Dedifferentiated amniotic fluid mesenchymal stem cell (primary cell): ENCODE results near the gene LUC7L3.
A peak's percentile ranks its signal among the peaks of the same experiment; 100 is the strongest.
"Not testable (repeated sequence)": the region's sequence is repeated elsewhere in the genome, so short reads cannot be mapped to it uniquely, and the experiment has no call there.

ENCODE experiments used
- DNase-seq: peaks from one replicate; pipeline ENCODE4 v3.0.0-alpha.2; 2016; ENCODE audit errors: extremely low spot score

The LUC7L3 gene

DNA sequence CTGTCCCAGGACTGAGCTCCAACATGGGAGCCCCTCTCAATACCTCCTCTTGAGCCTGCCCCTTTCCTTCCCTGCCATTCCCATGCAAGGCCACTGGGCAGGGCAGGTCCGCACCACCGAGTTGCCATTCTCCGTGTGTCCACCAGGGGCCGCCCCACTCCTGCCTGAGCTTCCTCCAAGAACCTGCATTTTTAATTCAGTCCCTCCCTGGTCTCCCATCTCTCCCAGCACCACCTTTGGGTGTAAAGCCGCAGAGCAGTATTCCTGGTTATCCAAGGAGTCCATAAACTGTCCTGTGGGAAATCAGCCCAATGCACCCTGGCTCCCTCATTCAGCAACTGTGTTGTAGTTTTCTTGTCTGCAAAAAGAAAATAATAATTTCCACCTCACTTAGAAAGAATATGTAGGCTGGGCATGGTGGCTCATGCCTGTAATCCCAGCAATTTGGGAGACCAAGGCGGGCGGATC, 63.8 kb downstream of the LUC7L3 start:
- DNase-seq = peak; percentile 77

DNA sequence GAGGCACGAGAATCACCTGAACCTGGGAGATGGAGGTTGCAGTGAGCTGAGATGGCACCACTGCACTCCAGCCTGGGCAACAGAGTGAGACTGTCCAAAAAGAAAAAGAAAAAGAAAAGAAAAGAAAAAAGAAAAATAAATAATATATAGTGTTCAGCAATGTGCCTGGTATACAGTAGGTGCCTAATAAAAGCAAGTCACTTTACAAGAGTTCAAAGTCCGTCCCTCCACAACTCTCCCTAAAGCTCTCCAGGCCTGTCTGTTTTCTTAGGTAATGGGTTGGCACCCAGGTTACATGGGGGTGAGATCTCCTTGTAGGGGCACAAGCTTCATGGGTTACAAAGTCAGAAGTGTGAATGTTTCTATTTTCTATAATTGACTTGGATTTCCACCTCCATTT, 64.5 kb downstream of the LUC7L3 start:
- DNase-seq = no peak

DNA sequence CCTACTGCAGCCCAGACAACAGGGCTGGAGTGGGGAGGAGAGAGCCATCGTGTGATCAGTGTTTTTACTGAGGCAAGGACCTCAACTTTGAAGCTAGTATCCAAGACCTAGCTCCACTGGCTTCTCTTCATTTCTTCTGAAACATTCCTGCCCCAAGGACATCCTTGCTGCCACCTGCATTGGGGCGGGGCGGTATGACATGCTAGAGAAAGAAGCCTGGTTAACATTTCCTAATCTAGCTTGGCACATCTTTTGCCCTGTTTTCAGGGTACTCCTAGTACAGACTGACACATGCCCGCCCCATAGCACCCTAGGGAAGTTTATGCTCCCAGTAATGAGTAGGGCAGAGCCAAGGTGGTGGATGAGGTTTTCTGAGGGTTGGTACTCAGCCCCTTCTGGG, 65.7 kb downstream of the LUC7L3 start:
- DNase-seq = no peak

DNA sequence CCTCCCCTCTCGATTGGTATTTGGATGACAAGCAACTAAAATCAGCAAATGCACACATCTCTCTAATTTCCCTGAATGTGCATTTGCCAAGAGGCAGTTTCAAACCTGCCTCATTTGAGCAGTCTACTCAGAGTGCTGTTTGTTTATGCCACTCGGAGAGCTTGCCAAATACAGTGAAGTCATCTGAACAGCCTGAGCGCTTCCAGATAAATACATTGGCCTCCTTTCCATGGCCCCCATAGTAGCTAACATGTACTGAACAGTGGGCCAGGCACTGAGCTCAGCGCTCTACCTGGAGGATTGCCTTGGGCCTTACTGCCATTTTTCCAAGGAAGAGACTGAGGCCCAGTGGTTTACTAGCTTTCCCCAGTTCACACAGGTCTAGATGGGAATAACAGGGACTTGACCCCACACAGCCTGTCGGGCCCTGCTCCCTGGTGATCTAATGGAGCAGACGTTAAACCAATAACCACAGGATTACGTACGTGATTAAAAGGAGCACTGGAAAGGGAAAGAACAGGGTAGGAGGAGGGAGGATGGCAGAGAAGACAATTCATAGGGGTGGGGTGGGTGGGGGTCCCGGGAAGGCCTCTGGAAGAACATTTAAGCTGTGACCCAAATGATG, 66.7 kb downstream of the LUC7L3 start:
- DNase-seq = peak; percentile 47

DNA sequence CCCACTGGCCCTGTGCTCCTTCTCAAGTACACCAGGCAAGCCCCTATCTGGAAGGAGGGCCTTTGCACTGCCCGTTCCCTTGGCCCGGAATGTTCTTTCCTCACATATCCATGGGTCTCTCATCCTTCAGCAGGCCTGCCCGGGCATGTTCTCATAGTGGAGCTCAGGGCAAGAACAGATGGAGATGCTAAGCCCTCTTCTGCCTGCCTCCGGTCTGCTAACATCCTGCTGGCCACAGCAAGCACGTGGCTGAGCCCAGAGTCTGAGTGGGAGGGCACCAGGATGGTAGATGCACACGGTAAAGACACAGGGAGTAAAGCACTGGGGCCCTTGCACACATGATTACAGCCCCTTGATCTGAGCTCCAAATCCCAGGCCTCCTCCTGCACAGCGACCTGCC, 67.7 kb downstream of the LUC7L3 start:
- DNase-seq = no peak

DNA sequence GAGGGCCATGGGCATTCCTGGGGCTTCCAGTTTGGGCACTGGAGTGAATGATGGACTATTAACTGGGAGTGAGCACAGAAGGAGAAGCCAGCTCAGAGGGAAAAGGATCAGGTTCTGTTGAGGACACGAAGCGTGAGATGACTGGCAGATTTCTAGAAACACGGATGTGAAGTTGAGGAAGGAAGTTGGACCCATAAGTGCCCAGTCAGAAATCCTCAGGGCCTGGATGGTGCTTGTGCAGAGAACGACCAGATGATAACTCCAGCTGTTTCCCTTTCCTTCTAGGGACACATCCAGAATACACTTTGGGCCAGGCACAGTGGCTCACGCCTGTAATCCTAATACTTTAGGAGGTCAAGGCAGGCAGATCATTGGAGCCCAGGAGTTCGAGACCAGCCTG, 71.2 kb downstream of the LUC7L3 start:
- DNase-seq = no peak

DNA sequence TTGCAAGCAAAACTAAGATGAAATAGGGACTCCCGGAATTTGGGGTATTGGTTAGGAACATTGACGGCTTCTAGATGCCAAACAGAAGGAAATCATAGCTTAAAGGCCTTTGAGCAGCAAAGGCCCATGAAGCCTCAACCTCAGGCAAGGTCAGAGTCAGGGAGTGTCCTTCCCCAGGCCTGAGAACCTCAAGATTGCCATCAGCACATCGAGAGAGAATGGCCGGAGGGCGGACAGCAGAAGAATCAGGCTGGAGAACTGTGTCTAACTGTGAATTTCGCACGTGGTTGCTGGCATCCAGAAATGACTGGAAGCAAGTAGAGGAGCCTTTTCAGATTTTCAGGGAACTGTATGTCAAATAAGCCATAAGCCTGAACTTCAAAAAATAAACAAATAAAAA, 72.7 kb downstream of the LUC7L3 start:
- no peak for DNase-seq

DNA sequence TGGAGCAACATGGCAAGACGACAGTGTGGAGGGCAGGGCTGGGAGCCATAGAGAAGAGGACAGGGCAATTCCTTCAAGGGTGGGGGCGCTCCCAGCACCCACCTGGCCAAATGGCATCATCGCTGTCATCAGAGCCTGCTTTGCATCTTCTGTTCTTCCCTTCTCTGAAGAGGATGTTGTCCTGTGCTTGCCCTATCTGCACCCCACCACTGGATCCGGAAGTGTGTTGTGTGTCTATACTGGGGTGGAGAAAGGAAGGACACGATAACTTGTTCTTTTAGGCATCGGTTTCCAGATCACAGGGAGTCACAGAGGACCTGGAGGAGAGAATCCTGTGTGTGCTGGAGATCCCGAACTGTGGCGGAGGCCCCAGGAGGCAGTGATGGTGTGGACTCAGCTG, 73.6 kb downstream of the LUC7L3 start:
- no peak for DNase-seq

DNA sequence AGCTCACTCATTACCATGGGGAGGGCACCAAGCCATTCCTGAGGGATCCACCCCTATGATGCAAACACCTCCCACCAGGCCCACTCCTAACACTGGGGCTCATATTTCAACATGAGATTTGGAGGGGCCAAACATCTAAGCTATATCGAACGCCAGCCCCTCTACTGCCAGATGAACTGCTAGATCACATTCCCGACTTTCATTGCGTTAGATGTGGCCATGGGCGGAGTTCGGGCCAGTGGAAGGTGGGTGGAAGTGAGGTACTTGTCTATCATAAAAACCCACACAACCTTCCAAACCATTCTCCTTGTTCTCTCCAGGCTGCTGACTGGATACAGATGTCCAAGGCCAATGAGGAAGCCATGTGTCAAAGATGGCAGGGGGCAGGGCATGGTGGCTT, 75.0 kb downstream of the LUC7L3 start:
- no peak for DNase-seq

DNA sequence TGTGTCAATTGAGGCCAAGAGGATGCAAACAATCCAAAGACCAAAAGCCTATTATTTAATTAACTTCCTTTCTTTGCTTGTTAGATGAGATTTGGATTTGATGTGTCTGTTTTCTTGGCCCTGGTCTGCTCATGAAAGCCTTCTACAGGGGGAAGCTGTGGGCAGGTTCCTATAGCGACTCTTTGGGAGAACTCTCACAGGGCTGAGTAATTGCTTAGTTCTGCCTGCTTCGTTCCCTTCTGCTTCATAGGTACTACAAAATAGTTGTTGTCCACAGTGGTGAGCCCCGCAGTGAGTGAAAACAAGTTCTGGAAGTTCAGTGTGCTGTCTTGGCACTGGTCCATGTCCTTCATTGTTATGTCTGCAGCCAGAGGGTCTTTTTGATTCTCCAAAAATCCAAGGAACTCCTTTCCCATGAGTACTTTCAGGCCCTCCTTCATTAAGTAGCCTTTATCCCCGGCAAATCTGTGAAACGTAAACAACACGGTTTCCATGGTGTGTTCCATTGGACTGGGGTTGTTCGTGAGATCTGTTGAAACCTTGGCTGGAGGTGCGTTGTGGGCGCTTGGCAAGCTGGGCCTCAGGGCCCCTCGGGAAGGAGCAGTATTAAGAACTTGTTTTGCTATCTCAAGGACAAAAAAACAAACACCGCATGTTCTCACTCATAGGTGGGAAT, 77.9 kb downstream of the LUC7L3 start:
- no peak for DNase-seq

DNA sequence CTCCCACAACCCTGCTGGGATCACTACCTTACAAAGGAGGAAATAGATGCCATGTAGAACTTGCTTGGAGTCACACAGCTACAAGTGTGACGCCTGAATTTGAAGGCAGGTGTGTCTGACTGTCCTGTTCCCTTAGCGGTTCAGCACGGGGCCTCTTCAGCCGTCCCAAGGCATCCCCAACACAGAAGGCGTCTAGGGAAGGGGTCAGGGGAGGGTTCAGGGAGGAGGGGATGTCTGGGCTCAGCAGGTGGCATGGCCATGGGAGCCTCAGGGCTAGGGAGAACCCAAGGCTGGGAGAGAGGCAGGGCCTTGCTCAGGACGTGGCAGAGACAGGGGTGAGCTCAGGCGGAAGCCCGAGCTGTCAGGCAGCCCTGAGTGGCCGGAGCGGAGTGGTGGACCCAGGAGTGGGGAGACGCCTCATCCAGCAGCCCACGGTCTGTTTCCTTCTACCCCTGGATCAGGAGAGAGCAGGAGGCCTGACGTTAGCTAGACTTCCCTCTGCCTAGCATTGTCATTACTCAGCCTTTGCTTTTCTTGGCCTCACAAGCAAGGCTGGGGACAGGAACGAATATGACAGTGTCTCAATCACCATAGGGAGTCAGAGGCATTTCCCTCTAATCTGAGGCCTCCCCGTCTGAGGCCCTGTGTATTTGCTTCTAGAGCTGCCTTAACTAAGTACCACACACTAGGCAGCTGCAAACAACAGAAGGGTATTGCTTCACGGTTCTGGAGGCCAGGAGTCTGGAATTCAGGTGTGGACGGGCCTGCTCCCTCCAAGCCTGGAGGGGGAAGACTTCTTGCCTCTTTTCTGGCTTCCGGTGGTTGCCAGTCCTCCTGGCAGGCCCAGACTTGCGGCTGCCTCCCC, 79.3 kb downstream of the LUC7L3 start:
- DNase-seq = no peak

DNA sequence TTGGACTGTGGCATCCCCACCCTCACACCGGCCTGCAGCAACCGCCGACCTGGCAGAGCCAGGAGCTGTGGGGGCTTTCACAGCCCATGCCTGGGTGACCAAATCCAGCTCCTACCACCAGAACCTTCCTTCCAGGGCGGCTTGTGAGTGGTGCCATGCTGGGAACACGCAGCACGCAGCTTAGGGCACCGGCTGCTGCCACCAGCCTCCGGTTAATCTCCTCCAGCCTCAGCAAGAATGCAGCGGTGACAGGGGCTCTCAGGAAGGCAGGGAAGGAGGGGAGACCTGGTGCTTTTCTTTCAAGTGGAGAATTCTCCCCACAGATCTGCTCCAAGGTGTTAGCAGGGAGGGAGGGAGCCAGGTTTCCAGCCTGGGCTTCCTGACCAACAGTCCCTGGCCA, 80.2 kb downstream of the LUC7L3 start:
- no peak for DNase-seq

DNA sequence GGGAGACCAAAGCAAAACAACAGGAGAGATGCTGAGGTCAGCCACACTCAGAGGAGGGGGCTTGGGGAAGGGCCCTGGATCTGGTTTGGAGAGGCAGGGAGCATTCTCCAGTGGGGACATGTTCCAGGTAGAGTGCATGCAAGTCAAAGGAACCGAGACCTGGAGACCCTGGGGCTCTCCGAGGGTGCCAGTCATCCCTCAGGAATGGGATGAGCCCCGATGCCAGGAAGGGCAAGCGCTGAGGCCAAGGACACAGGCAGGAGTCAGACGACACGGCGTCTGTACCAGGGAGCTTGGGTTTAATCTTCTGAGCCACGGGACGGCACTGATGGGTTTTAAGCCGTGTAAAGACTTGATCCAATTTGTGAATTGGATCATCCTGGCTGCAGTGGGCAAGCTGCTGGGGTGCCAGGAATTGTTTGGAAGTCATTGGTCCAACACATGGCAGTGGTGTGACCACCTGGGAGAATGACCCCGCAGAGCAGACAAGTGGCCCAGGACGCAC, 80.8 kb downstream of the LUC7L3 start:
- no peak for DNase-seq

DNA sequence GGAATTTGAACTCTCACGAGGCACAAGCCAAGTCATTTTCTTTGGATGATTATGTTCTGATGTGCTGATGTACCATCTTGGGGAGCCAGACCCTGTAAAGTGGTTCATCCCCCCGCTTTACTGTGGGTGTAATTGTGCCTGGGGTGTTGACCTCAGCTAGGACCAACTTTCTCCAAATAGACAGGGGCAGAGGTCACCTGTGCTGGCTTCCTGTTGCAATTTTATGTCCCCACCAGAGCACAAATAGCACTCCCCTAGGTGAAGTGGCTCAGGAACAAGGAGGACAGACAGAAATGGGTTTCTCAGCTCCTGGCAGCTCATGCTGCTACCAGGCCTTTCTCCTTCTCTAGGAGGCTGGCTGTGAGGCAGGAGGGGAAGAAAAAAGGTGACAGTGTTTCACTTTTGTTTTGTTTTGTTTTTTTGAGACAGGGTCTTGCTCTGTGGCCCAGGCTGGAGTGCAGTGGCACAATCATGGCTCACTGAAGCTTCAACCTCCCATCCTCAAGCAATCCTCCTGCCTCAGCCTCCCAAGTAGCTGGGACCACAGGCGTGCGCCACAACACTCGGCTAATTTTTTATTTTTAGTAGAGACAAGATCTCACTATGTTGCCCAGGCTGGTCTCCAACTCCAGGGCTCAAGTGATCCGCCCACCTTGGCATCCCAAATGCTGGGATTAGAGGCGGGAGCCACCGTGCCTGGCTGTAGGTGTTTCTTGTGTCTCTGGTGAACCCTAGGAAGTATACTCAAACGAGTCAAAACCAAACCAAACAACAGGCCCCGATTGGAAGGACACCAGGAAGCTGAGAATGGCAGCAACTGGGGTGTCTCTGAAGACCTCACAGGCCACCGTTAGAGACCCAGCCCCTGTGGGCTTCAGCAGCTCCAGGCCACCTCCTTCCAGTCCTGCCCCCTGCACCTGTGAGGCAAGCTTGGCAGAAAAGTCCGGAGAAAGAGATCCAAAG, 83.5 kb downstream of the LUC7L3 start:
- DNase-seq = no peak

DNA sequence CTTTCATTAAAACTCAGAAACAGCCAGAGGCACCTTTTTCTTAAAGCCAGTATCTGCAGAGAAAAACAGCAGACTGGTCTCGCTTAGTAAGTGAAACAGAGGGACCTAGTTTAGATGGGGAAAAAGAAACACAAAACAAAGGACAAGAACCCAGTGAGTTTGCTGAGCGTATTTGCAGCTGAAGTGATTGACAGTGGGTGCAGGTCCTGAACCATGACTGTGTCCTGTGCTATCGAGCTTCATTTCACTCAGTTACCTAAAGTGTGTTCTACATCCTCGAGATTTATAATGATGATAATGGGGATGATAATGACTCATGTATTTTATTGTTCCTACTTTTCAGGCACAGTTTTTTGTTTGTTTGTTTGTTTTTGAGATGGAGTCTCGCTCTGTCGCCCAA, 84.3 kb downstream of the LUC7L3 start:
- no peak for DNase-seq

DNA sequence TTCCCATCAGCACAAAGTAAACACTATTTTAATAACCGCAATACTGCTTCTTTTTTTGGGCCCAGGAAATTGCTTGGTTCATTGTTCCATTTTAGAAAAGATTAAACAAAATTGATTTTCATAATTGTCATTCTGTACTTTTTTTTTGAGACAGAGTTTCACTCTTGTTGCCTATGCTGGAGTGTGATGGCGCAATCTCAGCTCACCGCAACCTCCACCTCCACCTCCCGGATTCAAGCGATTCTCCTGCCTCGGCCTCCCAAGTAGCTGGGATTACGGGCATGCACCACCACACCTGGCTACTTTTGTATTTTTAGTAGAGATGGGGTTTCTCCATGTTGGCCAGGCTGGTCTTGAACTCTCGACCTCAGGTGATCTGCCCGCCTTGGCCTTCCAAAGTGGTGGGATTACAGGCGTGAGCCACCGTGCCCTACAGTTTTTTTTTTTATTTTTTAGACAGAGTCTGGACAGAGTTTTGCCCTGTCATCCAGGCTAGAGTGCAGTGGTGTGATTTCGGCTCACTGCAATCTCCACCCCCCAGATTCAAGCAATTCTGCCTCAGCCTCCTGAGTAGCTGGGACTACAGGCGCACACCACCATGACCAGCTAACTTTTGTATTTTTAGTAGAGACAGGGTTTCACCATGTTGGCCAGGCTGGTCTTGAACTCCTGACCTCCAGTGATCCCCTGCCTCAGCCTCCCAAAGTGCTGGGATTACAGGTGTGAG, 85.5 kb downstream of the LUC7L3 start:
- not testable (repeated sequence) for DNase-seq

DNA sequence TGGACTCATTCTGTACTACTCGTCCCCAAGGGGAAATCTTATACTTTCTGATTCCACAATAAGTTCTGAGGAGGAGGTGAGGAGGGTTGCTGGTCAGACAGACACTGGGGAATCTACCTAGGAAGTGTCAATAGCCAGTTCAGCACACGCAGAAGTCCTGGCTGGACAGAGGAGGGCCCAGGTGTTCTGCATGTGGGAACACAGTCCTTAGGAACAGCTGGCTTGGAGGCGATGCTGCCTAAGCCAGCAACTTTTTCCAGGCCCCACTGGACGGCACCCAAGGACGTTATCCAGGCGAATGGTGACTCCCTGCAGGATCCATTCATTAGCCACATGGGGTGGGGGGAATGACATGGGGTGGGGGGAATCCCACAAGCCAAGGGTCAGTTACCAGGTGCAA, 86.1 kb downstream of the LUC7L3 start:
- no peak for DNase-seq
